NCI-H1417 (cell line): ENCODE data around the gene CAPN2.

Experiments used
- DNase-seq, 3 experiments: peaks; one replicate each; lab custom pipeline; 2025; lab: John Stamatoyannopoulos, UW

CAPN2 gene

DNA sequence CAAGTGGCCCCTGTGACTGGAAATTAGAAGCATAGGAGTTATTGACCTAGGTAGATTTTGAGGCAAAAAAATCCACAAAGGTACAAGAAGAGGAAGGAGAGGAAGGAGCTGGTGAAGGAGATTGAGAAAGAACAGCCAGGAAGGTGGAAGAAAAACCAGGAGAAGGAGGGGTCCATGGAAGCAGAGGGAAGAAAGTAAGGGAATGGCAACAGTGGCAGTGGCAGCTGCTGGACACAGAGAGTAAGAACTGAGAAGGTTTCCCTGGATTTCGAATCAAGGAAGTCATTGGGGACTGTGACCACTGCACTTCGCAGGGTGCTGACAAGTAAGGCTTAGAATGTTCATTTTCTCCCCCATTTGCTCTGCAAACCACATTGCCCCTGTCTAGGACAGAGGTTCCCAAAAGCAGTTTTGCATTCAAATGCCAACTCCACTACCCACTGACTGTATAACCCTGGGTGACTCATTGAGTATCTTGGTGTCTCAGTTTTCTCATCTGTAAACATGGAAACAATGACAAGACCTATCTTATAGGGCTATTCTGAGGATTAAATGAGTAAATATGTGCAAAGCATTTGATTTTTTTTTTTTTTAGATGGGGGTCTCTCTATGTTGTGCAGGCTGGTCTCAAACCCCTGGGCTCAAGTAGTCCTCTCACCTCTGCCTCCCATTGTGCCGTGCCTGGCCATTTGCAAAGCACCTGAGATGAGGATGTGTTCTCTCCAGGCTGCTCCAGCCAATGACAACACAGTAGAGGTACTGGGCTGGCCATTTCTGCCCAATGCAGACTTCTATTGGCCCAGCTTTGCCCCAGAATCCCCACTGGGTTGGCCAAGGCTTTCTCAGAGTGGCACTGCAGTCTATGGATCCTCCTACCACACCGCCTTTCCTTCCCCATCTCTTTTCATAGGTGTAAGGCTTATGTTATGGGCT is 9.3 kb upstream of the CAPN2 start:
- DNase-seq, result no peak

DNA sequence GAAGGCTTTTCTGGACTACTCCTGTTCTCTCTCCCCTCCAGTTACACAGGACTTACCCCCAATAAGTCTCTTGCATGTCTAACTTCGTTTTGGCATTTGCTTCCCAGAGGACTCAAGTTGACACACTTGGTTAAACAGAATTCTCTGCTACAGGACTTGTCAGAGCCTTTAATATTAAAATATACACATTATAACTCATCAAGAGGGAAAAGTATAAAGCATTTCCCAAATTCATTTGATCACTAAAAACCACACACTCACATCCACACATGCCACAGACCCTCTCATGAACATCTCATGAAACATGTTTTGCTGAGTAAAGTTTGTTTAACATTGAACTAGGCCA is 8.7 kb upstream of the CAPN2 start:
- no peak for DNase-seq

DNA sequence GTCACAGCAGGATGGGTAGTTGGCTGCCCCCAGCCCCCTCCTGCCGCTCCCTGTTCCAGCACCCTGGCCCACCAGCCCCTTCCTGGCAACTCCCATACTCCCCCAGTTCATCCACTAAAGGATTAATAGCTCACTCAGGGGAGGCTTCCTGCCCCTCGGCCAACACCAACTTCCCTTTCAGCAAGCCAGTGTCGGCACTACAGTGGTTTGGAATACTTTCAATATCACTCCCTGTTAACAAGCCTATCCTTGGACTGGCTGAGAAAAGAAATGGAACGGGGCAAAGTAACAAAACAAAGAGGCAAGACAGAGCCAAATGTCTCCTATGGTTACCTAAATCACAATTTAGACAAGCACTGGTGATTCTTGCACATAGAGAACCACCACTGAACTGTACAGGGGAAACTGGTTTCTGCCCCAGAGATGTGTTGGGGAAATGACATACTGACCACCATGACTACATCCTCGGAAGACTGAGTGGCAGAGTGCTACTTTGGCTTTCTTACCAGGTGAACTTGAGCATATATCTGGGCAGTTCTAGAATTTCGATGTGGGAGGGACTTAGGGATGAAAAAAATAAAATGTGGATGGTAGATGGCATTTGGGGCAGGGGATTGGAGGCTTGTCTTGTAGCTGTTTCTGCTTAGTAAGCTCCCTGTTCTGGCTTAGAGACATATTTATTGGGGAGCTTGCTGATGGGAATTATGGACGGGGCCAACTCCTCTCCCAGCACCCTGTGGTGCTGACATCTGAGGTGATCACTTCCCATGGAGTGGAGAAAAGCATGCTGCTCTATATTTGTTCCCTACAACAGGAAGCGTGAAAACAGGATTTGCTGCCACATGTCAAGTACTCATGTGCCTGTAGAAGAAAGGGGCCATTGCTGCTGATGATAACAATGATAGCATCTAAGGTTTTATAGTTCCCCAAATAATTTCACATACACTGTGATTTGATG is 7.1 kb upstream of the CAPN2 start:
- peak in 1 of 3 experiments; percentile 10 for DNase-seq

DNA sequence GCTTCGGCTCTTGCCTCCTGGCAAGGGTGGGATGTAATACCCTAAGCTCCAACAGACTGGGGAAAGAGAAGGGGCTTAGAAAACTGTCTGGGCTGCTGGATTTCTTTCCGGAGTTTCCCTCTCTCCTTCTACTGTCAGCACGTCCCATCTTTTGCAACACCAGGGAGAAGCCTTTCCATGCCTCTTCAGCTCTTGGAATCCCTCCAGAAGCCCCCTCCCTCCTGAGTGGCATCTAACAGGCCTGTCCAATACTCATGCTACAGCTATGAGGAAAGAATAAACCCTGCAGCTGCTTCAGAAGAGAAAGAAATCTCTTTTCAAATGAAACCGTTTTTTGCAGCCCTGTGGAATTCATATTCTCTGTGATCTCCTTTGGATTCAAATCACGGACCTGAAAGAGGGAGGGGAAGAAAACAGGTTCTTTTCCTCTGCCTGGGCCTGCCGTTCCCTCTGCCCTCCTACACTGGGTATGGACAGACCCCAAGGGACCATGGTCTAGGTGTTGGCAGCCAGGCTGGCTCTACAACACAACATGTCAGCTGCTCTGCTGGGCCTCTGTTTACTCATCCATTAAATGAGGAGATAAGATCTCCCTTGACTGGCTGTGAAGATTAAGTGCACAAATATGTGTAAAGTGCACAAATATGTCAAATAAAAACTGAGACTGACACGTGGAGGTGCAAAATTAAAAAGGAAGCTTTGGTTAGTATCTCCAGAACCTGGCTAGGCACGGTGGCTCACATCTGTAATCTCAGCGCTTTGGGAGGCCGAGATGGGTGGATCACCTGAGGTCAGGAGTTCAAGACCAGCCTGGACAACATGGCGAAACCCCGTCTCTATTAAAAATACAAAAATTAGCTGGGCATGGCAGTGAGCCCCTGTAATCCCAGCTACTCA is 6.0 kb upstream of the CAPN2 start:
- peak in 2 of 3 experiments; percentile 38 to 61 for DNase-seq

DNA sequence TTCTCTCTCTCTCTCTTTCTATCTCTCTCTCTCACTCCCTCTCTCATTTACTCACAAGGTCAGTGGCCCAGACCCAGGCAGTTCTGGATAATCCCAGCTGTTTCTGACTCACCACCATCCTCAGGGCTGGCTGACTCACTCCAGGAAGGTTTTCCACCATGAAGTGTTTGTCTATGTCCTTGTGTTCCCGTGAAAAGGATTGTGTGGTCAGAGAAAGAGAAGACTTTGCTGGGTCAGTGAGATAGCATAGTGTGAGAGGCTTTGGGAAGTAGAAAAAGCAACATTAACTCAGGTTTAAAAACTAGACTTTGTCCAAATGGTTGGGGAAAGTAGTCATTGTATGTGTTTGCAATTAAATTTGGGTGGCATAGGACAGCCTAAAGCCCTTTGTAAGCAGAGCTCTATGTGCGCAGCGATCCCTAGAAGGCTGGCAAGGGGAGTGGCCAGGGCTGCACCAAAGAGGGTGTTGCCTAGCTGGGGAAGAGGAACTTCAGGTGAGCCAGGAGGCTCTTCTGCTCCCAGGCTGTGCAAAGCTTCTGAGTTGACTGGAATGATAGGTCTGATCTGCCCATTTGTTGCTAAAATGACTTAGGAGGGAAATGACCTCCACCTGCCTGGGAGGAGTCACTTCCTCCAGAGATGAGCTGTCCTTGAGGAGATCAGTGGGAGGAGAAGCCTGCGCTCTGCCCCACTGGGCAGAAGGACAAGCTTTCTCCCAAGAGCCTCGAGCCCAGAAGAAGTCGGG is 4.9 kb upstream of the CAPN2 start:
- peak; percentile 29 to 83 (median 58) for DNase-seq

DNA sequence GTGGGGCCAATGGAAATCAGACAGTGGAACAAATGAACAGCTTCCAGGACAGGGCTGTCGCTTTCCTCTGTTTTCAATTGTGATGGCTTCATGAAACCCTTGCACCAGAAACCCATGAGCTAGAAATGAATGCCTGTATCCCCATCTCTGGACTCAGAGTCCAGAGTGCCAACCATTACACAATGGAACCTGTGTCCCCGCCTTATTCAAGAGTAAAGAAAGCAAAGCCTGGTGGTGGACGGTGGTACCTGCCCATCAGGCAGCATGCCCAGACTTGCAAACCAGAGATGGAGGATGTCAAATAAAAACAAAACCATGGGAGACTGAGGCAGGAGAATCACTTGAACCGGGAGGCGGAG is 4.4 kb upstream of the CAPN2 start:
- peak in 2 of 3 experiments; percentile 37 to 54 for DNase-seq

DNA sequence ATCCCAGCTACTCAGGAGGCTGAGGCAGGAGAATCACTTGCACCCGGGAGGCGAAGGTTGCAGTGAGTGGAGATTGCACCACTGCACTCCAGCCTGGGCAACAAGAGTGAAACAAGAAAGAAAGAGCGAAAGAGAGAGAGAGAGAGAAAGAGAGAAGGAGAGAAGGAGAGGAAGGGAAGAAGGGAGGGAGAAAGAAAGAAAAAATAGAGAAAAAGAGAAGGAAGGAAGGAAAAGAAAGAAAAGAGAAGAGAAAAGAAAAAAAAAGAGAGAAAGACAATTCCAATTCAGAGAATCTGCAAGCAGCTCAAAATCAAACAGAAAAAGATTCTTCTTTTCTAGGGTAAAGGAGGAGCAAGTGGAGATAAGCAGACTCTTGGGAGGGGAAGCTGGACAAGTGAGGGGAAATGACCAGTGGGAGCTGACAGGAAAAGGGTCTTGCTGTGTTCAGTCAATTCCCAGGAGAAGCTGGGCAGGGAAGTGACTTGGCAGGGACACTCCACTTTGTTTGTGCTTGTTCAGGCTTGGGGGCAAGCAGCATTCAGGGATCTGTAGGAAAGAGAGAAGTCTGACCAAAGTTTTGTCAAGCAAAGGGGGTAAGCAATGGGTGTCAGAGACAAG is 3.6 kb upstream of the CAPN2 start:
- DNase-seq, result no peak

DNA sequence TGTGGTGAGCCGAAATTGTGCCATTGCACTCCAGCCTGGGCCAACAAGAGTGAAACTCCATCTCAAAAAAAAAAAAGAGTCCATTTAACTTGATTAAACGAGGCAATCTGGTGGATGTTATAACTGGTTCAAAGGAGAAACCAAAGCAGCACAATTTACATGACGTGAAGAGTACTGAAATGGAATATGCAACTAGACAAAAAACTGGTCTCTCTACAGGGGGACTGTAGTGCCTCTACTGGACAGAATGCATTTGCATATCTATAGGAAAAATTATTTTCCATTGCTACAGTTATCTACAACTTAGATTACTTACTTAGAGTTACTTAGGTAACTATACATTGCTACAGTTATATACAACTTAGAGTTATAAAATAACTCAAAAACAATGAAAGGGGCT is 2.7 kb upstream of the CAPN2 start:
- DNase-seq, result no peak

DNA sequence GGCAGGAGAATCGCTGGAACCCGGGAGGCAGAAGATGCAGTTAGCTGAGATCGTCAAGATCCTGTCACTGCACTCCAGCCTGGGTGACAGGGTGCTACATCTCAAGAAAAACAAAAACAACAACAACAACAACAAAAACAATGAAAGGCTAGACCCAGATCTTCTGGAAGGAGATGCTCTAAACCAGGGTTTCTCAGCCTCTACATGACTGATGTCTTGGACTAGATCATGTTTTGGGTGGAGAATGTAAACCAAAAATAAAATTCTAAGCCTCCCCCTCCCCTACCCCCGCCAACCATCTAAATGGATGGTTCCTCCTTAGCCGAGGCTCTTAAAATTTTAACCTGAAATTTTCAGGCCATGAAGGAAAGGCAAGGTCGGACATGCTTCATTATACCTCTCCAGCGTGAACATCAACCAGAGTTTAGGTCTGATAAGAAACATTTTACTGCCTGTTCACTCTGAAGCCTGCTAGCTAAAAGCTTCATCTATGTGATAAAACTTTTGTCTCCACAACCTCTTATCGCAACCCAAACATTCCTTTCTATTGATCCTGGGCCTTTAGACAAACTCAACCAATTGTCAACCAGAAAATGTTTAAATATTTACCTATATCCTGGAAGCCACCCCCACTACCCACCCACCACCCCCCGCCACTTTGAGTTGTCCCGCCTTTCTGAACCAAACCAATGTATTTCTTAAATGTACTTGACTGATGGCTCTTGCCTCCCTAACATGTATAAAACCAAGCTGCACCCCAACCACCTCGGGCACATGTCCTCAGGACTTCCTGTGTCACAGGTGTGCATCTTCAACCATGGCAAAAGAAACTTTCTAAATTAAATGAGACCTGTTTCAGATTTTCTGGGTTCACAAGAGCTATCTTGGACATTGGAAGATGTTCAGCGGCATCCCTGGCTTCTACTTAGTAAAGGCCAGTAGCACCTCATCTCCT is 1.9 kb upstream of the CAPN2 start:
- DNase-seq, result no peak

DNA sequence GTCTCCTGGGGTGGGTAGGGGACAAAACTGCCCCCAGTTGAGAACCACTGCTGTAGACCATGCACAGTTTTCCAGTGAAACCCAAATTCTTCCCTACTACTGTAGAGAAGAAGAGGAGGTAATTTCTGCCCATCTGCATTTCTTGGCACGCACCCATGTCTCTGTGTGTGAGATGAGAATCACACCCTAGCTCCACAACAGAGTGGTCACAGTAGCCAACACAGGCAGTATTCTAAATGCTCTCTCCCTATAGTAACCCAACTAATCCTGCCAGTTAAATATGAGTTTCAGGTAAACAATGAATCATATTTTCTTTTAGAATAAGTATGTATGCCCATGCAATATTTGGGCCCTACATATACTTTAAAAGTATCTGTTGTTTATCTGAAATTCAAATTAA is 1.2 kb upstream of the CAPN2 start:
- DNase-seq, result no peak

DNA sequence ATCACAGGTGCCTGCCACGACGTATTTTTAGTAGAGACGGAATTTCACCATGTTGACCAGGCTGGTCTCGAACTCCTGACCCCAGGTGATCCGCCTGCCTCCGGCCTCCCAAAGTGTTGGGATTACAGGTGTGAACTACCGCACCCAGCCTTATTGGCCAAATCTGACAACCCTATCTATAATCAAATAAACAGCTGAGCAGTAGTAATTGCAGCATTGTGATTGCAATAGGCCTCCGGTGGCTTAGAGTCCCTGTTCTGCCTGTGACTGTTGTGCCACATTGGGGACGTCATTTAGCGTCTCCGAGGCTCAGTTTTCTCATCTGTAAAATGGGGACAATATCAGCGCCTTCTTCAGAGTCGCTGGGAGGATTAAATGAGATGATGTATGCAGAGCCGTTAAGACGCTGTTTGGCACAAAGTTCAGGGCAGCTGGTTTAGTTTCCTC is 569 bp upstream of the CAPN2 start:
- DNase-seq, result no peak

DNA sequence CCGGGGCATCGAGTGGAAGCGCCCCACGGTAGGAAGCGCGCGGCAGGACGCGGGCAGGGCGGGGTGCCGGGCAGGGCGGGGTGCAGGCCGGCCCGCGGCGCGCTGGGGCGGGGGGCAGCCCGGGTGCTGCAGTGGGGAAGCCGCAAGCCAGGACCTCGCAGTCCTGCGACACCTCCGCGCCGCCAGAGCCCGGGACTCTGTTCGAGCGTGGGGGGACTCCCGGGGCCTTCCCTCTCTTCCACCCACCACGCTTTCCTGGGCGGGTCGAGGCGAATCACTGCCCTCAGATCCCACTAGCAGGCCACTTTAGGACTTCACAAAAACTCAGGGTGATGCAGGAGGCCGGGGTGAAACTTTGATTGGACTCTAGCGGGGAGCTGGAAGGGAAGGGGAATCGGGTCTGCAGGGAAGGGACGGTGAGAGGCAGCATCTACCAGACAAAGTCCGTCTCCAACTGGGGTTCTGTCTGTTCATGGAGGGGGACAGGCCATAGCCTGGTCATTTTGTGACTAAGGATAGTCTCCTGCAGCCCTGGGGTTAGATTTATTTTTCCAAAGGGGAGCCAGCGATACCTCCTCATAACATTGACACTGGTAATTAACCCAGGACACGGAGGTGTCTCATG is 623 bp downstream of the CAPN2 start:
- peak in 2 of 3 experiments; percentile 68 to 77 for DNase-seq

DNA sequence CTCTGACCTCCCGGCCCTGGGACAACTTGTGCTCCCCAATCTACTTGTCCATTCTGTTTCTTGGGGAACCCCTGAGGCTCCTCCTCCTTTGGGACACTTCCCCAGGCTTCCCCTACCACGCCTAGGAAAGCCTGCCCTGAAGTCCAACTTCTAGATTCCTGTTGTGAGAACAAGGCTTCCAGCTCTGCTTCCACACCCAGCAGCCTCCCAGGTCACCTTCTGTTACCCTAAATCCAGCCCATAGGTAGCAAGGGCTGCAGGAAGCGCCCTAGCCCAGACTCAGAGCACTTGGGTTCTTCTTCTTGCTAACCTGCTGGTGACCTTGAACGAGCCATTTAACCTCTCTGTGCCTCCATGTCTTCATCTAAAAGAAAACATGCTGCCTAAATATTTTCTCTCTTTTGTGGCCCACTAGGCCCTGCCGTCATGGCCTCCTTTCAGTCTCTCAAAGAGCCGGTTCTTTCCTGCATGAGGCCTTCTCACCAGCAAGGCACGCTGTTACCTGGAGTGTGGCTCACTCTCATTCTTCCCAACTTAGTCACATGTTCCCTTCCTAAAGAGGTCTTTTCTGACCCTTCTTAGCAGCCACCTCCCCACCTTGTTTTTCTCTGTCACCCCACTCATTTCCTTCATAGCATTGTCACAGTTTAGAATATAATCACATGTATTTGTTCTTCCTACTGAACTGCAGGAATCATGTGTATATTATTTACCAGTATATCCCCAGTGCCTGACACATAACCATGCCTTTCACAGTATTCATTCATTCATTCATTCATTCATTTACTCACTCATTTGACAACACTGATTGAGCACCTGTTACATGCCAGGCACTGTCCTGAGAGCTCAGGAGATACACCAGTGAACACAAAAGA is 1.4 kb downstream of the CAPN2 start:
- DNase-seq, result peak in 1 of 3 experiments; percentile 37

DNA sequence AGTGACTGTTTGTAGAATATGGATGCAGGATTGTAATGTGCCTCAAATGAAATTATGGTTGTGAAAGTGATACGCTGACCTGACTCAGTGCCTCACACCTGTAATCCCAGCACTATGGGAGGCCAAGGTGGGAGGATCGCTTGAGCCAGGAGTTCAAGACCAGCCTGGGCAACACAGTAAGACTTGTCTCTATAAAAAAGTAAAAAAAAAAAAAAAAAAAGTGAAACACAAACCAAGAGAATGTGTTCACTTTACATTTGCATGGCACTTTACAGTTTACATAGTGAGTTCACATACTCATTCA is 2.0 kb downstream of the CAPN2 start:
- no peak for DNase-seq

DNA sequence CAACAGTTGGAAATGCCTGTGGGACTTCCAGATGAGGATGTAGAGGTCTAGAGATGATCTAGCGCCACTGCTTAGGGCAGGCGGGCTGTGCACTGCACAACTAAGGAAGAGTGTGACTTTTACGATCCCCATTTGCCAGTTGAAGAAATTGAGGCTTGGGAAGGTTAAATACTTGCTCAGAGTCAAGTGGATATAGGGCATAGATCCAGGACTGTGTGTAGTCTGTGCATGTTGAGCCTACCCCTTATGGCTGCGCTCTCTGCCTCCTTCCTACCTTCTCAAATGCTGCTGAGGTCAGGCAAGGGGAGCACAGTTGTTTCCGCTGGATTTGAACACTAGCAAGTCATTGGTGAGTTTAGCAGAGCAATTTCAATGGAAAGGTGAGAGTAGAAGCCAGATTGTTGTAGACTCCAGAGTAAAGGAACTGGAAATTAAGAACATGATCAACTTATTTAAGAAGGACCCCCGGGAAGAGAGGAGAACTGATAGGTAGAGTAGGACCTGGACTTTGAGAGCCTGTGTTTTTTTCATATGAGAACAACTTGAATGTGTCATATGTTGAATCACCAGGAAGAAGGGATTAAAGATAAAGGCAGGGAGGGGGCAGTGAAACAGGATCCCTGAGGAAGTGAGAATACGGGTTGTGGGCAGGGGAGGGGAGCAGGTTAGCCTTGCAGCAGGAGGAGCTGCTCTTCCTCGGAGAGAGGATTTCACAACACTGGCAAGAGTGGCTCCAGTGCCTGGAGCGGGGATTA is 2.7 kb downstream of the CAPN2 start:
- no peak for DNase-seq

DNA sequence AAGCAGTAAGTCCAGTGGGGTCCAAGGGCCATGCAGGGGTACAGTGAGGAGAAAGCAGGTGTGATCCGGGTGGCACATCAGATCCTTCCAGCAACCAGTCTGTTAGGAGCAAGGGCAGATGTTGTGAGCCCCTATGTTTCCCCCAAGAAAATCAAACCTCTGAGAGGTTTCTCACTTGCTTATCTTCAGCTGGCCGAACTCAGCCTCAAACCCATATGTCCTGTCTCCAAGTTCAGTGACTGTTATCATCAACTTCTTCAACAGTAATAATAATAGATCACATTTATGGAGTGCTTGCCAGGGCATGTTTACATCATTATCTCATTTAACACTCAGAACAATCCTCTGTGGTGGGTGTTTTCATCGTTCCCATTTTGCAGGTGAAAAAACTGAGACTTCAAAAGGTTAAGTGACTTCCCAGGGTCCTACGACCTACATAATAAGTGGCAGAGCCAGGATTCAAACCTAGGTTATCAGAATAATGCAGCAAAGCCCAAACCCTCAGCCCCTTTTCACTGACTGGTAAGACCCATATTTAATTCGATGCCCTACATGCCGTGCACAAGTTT is 3.3 kb downstream of the CAPN2 start:
- DNase-seq, result no peak

DNA sequence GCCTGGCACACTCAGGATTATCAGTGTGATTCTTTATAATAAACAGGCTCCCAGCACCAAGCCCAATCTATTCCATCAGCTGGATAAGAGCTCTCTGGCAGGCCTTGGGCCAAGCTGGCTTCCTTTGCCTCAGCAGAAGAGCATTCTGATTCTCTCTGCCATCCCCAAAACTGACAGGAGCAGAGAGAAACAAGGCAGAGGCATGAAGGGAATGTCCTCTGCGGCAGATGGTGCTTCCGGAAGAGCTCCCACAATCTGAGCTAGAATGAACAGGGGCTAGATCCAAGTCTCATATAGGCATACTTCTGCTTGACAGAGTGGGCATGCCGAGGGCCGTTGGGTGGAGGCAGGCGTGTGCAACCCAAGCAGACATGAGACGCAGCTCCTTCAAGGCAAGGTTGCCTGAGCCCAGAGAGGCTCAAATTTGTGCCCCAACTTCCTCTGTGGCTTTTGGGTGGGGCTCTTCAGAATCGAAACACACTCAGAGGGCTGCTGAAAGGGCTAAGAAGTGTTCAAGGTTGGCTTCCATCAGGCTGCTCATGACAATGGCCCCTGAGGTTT is 4.0 kb downstream of the CAPN2 start:
- DNase-seq, result no peak
